Measurements from ENCODE around the gene CARD9.
A peak's percentile ranks its signal among the peaks of the same experiment; 100 is the strongest.
"Not testable (repeated sequence)": the region's sequence is repeated elsewhere in the genome, so short reads cannot be mapped to it uniquely, and the experiment has no call there.

The CARD9 gene

GRCh38 chr9:136326061-136326760 lies 47.3 kb downstream of the CARD9 start:
- peak; percentile 82 for DNase-seq (ENCODE audit: insufficient read length, low spot score)
- peak; percentile 88 for FAIRE-seq

DNA sequence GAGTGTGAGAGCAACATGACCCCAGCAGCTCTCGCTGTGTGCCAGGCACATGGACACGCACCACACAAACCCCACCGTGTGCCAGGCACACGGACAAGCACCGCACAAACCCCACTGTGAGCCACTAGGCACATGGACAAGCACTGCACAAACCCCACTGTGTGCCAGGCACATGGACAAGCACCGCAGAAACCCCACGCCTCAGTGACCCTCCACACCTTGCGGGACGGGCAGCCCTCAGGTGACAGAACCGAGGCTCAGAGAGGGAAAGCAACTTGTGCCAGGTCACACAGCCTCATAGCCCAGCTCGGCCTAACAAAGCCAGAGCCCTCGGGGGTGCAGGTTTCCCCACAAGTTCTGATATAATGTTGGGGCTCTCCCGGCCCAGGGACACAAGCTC lies 48.1 kb downstream of the CARD9 start:
- no peak for FAIRE-seq
- no peak for DNase-seq (ENCODE audit: insufficient read length, low spot score)

DNA sequence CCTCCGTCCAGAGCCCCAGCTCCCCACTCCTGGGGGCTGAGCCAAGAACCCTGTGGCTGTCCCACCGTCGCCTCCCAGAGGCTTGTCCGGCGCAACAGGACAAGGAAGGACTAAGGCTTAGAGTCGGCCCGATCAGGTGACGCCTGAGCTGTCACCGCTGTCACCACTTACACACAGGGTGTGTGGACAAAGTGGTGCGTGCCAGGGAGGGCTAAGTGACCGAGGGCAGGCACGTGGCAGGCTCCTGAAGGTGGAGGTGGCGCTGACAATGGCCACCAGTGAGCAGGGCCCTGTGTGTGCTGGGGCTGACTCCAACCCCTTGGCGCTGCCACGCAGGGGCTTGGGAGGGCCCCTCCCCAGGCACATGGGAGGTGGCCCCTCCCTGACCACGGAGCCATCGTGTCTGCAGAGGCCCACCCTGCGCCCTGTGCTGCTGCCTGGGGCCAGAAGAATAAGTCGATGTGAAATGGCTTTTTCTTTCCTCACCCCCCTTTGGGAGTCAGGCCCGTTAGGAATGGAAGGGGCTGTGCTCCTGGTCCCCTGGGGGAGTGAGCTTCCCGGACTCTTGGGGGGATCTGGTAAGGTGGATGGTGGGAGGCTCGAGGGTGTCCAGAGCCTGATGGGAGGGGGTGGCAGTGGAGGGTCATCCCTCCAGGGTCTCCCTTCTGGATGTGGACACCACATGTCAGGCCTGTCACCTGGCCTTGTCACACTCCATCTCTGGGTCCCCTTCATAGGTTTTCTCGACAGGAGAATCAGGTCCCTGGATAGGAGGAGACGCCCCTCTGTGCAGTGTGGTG lies 48.8 kb downstream of the CARD9 start:
- FAIRE-seq = no peak
- no peak for DNase-seq (ENCODE audit: insufficient read length, low spot score)

DNA sequence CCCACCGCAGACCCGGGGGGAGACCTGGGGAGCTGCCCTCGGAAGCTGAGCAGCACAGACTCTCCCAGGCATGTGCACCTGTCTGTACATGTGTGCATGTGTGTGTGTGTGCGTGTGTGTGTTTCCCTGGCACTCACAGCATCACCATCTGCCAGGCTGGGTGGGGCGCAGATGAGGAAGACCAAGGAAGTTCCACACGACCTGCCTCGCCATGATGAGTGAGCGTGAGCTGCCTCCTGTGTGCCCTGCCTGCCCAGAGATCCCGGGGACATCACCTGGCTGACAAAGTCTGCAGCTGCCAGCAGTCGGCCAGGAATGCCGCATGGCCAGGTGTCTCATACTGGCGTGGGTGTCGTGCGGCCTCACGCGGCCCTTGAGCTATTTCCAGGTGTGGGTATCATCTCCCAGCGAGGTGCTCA lies 50.1 kb downstream of the CARD9 start:
- no peak for DNase-seq (ENCODE audit: insufficient read length, low spot score)
- no peak for FAIRE-seq

DNA sequence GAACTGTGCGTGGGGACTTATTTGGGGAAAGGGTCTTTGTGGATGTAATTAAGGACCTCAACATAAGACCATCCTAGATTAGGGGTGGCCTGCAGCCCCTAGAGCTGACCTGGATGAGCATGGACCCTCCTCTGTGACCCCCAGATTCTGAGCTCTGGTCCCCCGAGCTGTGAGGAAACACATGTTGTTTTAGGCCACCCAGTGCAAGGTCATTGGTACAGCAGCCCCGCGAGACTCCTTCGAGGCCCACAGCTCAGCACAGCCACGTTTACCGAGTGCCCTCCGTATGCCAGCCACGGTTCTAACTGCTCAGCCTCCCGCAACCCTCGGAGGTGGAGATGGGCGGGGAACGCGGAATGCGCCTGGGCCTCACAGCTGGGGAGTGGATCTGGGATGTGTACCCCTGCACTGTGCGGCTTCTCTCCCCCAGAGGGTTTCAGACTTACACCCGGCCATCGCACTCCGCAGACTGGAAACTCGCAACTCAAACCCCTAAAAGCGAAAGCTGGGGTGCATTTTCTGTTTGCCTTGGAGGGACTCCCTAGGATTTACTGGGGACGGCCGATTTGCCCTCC lies 50.6 kb downstream of the CARD9 start:
- no peak for FAIRE-seq

GRCh38 chr9:136321561-136321960 lies 51.9 kb downstream of the CARD9 start:
- DNase-seq (ENCODE audit: insufficient read length, low spot score) = no peak
- no peak for FAIRE-seq

More for the DNA sequence above, 50.6 kb downstream of the CARD9 start:
- DNase-seq (ENCODE audit: insufficient read length, low spot score) = no peak

DNA sequence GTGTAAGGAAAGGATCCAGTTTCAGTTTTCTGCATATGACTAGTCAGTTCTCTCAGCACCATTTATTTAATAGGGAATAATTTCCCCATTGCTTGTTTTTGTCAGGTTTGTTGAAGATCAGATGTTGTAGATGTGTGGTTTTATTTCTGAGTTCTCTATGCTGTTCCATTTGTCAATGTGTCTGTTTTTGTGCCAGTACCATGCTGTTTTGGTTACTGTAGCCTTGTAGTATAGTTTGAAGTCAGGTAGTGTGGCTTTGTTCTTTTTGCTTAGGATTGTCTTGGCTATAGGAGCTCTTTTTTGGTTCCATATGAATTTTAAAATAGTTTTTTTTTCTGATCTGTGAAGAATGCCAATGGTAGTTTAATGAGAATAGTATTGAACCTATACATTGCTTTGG lies 52.5 kb downstream of the CARD9 start:
- FAIRE-seq = not testable (repeated sequence)

DNA sequence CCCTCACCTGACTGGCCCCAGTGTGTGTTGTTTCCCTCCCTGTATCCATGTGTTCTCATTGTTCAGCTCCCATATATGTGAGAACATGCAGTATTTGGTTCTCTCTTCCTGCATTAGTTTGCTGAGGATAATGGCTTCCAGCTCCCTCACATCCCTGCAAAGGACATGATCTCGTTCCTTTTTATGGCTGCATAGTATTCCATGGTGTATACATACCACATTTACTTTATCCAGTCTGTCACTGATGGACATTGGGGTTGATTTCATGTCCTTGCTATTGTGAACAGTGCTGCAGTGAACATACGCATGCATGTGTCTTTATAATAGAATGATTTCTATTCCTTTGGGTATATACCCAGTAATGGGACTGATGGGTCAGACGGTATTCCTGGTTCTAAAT lies 53.5 kb downstream of the CARD9 start:
- not testable (repeated sequence) for FAIRE-seq; DNase-seq (ENCODE audit: insufficient read length, low spot score)

More for the DNA sequence above, 52.5 kb downstream of the CARD9 start:
- not testable (repeated sequence) for DNase-seq (ENCODE audit: insufficient read length, low spot score)

DNA sequence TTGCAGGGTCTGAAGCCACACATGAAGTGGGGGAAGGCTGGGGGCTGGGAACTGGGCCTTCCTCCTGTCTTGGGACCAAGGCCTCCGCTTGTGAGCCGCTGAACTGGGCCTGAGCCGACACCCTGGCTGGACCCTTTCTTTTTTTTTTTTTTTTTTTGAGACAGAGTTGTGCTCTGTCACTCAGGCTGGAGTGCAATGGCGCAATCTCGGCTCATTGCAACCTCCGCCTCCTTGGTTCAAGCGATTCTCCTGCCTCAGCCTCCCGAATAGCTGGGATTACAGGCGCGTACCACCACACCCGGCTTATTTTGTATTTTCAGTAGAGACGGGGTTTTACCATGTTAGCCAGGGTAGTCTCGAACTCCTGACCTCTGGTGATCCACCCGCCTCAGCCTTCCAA lies 54.2 kb downstream of the CARD9 start:
- not testable (repeated sequence) for FAIRE-seq; DNase-seq (ENCODE audit: insufficient read length, low spot score)

DNA sequence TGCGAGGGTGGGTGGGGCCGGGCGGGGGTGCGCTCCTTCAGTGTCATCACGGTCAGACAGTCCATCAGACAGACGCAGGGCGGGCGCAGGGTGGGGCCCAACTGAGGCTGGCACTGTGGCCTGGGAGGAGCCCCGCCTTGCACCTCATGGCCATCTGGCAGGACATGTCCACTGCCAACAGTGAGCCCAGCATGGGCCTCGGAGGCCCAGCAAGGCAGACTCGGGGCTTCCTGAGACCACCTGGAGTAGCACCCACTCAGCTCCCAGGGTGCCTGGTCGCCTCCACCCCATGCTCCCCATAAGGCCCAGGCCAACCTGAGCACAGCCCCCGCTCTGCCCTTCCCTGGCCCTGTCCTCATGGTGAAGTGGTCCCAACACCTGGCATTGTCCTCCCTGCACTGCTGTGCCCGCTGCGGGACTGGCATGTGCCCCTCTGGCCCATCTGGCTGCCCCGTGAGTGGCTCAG lies 54.7 kb downstream of the CARD9 start:
- no peak for FAIRE-seq
- no peak for DNase-seq (ENCODE audit: insufficient read length, low spot score)

DNA sequence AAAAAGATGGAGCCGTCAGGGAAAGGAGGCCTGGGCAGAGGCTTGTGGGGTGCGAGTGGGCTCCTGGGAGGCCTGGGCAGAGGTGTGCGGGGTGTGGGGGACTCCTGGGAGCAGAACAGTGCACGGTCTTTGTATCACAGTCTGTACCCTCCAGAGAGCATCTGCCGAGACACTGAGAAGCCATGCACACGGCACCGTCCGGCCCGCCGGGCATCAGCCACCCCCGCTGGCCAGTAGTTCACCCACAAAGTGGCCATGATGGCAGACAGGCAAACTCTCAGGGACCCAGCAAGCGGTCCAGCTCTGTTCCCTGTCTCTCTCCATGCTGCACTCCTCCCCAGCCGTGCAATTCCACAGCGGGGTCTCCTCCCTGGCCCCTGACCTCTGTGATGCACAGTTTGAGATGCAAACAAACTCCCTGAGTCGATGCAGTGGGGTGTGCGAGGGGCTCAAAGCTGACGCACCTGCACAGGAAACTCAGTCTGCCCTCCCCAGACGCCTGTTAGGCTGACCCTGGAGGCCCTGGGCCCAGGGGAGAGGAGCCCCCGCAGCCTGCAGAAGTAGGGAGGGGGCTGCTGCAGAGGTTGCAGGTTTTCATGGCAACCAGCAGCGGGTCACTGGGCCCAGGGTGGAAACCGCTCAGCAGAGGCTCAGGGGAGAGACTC lies 55.2 kb downstream of the CARD9 start:
- FAIRE-seq (no peak), DNase-seq (ENCODE audit: insufficient read length, low spot score) (no peak)

DNA sequence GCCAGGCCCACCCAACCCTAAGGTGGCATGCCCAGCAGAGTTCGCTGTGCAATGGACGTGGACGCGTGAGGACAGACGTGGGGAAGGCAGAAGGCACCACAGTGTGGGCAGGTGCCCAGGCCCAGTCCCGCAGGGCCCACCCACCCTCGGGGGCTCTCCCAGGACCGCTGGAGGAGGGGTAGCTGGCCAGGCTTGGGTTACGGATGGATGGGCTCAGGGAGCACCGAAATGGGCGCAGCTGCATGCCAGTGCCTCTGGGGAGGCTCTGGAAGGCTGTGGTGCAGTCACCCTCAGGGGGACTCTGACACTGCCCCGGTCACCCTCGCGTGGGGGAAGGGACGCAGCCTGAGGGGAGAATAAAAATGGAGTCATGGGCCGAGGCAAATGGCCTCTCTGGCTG lies 55.8 kb downstream of the CARD9 start:
- no peak for DNase-seq (ENCODE audit: insufficient read length, low spot score)
- no peak for FAIRE-seq

DNA sequence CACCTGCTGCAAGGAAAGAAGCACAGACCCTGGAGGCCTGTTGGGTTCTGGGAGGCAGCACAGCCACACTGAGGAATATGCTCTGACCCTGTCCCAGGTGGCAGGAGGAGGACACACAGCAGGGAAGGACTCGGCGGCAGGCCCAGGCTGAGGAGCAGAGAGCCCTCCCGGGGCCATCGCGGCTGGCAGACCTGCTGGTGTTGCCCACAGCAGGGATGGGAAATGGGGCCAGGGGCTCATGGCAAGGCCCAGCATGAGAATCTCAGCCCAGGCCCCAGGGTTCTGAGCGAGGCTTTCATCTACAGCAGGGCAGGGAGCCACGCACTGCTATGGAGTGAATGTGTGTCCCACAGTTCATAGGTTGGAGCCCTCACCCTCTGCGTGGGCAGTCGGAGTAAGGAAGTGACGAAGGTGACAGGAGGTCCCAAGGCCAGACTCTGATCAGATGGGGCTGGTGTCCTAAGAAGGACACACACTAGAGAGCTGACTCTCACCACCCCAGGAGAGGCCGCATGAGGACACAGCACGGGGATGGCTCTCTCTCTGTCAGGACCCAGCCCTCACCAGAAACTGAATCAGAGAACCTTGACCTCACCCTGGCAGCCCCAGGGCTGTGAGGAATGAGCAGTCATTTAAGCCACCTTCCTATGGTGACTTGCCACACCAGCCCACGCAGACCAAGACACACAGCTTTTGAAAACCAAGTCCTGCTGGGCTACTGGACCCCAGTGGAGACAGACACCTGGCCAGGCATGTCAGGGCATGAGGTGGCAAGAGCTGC lies 56.4 kb downstream of the CARD9 start:
- no peak for FAIRE-seq

GRCh38 chr9:136316271-136316751 lies 57.2 kb downstream of the CARD9 start:
- no peak for FAIRE-seq
- no peak for DNase-seq (ENCODE audit: insufficient read length, low spot score)

More for the DNA sequence above, 56.4 kb downstream of the CARD9 start:
- DNase-seq (ENCODE audit: insufficient read length, low spot score) = no peak

GRCh38 chr9:136314944-136315343 lies 58.5 kb downstream of the CARD9 start:
- FAIRE-seq = no peak
- no peak for DNase-seq (ENCODE audit: insufficient read length, low spot score)

DNA sequence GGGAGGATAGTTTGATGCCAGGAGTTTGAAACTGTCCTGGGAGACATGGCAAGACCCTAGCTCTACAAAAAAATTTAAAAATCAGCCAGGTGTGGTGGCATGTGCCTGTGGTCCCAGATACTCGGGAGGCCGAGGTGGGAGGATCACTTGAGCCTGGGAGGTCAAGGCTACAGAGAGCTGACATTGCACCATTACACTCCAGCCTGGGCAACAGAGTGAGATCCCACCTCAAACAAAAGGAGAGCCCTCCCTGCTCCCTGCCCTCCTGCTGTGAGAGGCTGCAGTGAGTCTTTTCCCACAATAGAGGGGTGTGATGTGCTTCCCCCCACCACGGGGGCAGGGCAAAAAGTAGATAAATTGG lies 59.4 kb downstream of the CARD9 start:
- DNase-seq (ENCODE audit: insufficient read length, low spot score) = no peak
- FAIRE-seq = no peak

Data from HTR-8/SVneo (cell line).